Kidney (tissue), 14 donors: ENCODE data around the gene LGALS7. TPM values are rescaled to one million over a fixed set of nuclear protein-coding genes. Genes with fewer than 3 reads are reported as not detected.

ENCODE experiments used
- DNase-seq, 5 donors: peaks; one replicate each; pipeline ENCODE4 v3.0.0-alpha.2; 2013 to 2020
- FAIRE-seq: peaks from 2 replicates; lab custom pipeline; 2012; peaks lifted over from hg19 to GRCh38; lab: Jason Lieb, UNC
- H3K27ac ChIP-seq, 2 donors: one replicate each; pipeline ENCODE4 v1.7.0; 2013; ENCODE audit warnings: low read depth in 2 of 2, low read length in 2 of 2, inconsistent platforms in 1 of 2
- H3K27me3 ChIP-seq: one replicate; pipeline ENCODE4 v1.7.1; 2013; ENCODE audit warnings: low read length, inconsistent platforms; ENCODE audit not compliant: control insufficient read depth, insufficient read depth
- H3K36me3 ChIP-seq, 3 donors: one replicate each; pipeline versions ENCODE4 v1.7.0 to v1.7.1; 2013; ENCODE audit warnings: low read length in 3 of 3, control low read depth in 1 of 3, inconsistent platforms in 1 of 3; ENCODE audit not compliant: insufficient read depth in 3 of 3, control insufficient read depth in 2 of 3
- H3K4me1 ChIP-seq, 3 donors: one replicate each; pipeline versions ENCODE4 v1.7.0 to v1.7.1; 2013; ENCODE audit warnings: low read length in 3 of 3, inconsistent platforms in 1 of 3, low read depth in 1 of 3; ENCODE audit not compliant: control insufficient read depth in 2 of 3, insufficient read depth in 2 of 3
- H3K4me3 ChIP-seq, 3 donors: one replicate each; pipeline versions ENCODE4 v1.7.0 to v1.8.1; 2013; ENCODE audit warnings: low read length in 3 of 3, control low read depth in 1 of 3, inconsistent platforms in 1 of 3
- H3K9ac ChIP-seq, 3 donors: one replicate each; pipeline versions ENCODE4 v1.7.0 to v1.7.1; 2013; ENCODE audit warnings: low read length in 3 of 3, control low read depth in 1 of 3, inconsistent platforms in 1 of 3
- H3K9me3 ChIP-seq, 3 donors: one replicate each; pipeline versions ENCODE4 v1.7.0 to v1.7.1; 2013; ENCODE audit warnings: low read length in 3 of 3, control low read depth in 1 of 3, inconsistent platforms in 1 of 3; ENCODE audit not compliant: control insufficient read depth in 2 of 3, insufficient read depth in 1 of 3
- intact Hi-C: fragments of 100-400 bp; cut with DNase I; formaldehyde crosslinking; loops from one replicate; pipeline ENCODE4 v1.11.1; 2022
- polyA plus RNA-seq: library from polyadenylated mRNA; stranded (reverse); fragments of 350-450 nt; fragmentation: Illumina TruSeq; extraction: RNeasy Lipid Tissue Mini Kit (QIAGEN cat#74804); gene quantifications from one replicate; pipeline ENCODE4 v1.2.3, GENCODE V29; 2014; ENCODE audit warnings: low read depth, low replicate concordance; ENCODE audit not compliant: insufficient read depth
- total RNA-seq: library from RNA; stranded (reverse); fragmentation: NEBNext Ultra II Directional; extraction: Animal tissue kit (Norgen Biotek cat#: 25700); gene quantifications from one replicate; pipeline ENCODE4 v1.2.1, GENCODE V29; 2021
- TF ChIP-seq, protein P1 (sequence below): IDR thresholded peaks from 3 replicates; pipeline ENCODE4 v1.5.1; 2012; ENCODE audit warnings: mild to moderate bottlenecking, moderate library complexity, borderline replicate concordance; ENCODE audit not compliant: insufficient read depth; ENCODE audit errors: extremely low read depth
- donor health status: control.
- donor health status: control.
- donor health status: control.
- donor health status: control.
- donor health status: control.
- donor health status: DM: yes; HTN: yes; CAD: no.
- donor health status: Normal renal cell carcinoma (clear cell type).

The LGALS7 gene
- total and polyA plus RNA-seq, 2 donors from 2014 or later = 1.3 TPM; not detected in 1

DNA sequence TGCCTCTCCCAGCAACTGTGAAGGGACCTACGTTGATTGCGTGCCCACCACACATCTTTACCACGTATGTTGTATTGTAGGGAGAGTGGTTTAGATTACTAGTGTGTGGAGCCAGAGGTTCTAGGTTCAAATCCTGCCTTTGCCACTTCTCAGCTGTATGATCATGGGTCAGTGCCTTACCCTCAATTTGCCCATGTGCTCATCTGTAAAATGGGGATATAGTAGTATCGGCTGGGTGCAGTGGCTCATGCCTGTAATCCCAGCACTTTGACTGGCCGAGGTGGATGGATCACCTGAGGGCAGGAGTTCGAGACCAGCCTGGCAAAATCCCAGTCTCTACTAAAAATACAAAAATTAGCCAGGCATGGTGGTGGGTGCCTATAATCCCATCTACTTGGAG is 40.0 kb upstream of the LGALS7 start:
- H3K27ac ChIP-seq = no peak overlapping the region
- intact Hi-C loops = no loop called here
- TF ChIP-seq, protein P1, sequence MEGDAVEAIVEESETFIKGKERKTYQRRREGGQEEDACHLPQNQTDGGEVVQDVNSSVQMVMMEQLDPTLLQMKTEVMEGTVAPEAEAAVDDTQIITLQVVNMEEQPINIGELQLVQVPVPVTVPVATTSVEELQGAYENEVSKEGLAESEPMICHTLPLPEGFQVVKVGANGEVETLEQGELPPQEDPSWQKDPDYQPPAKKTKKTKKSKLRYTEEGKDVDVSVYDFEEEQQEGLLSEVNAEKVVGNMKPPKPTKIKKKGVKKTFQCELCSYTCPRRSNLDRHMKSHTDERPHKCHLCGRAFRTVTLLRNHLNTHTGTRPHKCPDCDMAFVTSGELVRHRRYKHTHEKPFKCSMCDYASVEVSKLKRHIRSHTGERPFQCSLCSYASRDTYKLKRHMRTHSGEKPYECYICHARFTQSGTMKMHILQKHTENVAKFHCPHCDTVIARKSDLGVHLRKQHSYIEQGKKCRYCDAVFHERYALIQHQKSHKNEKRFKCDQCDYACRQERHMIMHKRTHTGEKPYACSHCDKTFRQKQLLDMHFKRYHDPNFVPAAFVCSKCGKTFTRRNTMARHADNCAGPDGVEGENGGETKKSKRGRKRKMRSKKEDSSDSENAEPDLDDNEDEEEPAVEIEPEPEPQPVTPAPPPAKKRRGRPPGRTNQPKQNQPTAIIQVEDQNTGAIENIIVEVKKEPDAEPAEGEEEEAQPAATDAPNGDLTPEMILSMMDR = no peak
- no peaks in the 10 kb centered on the region for H3K27me3 ChIP-seq
- no peak overlapping the region for H3K4me3 ChIP-seq
- FAIRE-seq (no peak), DNase-seq (no peak)
- no peak overlapping the region for H3K9ac ChIP-seq
- H3K9me3 ChIP-seq = no peaks in the 10 kb centered on the region
- peaks cover 0 to 17% (median 15%) of the 10 kb centered on the region in 3 donors for H3K36me3 ChIP-seq
- H3K4me1 ChIP-seq = no peaks in the 10 kb centered on the region

- intact Hi-C loops = no loop called here
- Histone ChIP-seq H3K9me3 (no peaks in the 10 kb centered on the region), H3K4me3 (no peak within 1 kb of the TSS), H3K36me3 (peaks cover 0 to 17% (median 15%) of the 10 kb centered on the region in 3 donors), H3K9ac (no peak within 1 kb of the TSS), H3K4me1 (no peaks in the 10 kb centered on the region), H3K27ac (no peak within 1 kb of the TSS), H3K27me3 (no peaks in the 10 kb centered on the region)
- TF ChIP-seq, protein P1 = no peak
- DNase-seq (peak in 1 of 5 donors; percentile 65), FAIRE-seq (no peak)
Observed at GRCh38 chr19:38812841-38813320, 39.6 kb upstream of the LGALS7 start, which contains the start of gene LGALS4. Gene LGALS4, minus strand, starts transcription at chr19:38812945. Its CDS starts 59 bp downstream, at chr19:38812886.

DNA sequence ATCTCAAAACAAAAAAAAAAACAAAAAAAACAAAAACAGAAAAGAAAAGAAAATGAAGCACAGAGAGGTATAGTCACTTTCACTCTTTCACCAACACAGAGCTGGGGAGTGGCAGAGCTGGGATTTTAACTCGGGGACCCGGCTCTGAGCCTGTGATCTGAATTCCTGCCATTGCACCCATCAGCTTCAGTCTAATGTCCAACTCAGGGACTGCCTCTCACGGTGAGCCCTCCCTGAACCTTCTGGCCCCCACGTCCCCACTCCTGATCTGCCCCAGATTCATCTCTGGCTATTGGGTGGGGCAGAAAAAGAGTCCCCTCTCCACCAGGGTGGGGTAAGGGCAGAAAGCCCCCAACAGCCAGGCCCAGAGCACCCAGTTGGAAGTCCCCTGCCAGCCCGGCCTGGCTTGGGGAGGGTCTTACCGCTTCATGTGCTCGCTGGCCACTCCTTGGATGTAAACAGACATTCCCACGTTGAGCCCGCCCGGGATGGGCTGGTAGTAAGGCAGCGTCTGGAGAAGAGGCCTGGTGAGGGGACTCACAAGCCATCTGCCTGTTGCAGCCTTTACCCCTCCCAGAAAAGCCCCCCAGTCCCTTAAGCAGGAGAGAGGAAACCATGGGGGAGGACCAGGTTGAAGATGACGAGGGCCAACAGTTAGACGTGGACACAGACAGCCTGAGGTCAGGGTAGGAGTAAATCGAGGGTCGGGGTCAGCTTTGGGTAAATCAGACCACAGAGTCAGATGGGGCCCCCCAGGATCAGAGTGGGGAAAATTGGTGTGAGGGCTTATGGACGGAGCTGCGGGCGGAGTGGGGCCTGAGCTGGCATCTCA is 38.9 kb upstream of the LGALS7 start:
- no peaks in the 10 kb centered on the region for H3K4me1 ChIP-seq
- no peaks in the 10 kb centered on the region for H3K9me3 ChIP-seq
- no peak overlapping the region for H3K9ac ChIP-seq
- TF ChIP-seq, protein P1 = no peak
- FAIRE-seq (no peak), DNase-seq (peak in 1 of 5 donors; percentile 59)
- peaks cover 0 to 15% (median 14%) of the 10 kb centered on the region in 3 donors for H3K36me3 ChIP-seq
- no peak overlapping the region for H3K27ac ChIP-seq
- intact Hi-C loops = no loop called here
- no peak overlapping the region for H3K4me3 ChIP-seq
- H3K27me3 ChIP-seq = no peaks in the 10 kb centered on the region
